Erythroblast (primary cell): Measurements from ENCODE around the gene MTFR2.

Experiments used
- DNase-seq, 2 experiments: peaks; one replicate each; lab custom pipeline; 2025; lab: John Stamatoyannopoulos, UW
- GATA1 ChIP-seq: IDR thresholded peaks from 2 replicates; pipeline ENCODE4 v1.6.1; 2011; ENCODE audit warnings: low read depth, mild to moderate bottlenecking, control low read depth, low read length, moderate library complexity
- POLR2A ChIP-seq: IDR thresholded peaks from 2 replicates; pipeline ENCODE4 v1.6.1; 2011; ENCODE audit warnings: mild to moderate bottlenecking, low read length

Gene MTFR2

DNA sequence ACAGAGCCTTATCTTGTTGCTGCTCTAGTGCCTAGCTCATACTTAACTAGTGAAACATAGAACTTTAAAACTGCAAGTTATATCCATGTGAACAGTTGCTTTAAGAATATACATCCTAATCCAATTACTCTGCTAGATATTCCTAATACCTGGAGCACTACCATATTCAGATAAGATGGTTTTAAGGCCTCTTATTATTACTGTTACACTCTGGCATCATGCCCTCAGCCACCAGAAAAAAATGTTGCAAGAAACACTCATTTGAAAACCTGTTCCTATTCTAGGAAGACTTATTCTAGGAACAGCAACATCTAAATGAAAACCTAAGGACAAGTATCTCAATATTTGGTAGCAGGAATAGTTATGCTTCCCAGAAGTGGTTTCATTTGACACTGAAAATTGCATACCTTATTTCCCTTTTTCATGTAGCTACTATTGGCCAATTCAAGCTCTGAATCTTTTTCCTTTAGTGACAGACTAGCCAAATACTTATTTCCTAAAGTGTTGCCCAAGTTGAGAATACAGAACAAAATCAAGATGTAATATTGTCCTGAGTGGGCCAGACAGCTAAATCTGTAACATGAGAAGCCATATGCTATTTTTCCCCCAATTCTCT is 4.8 kb upstream of the MTFR2 start:
- TF ChIP-seq POLR2A (no peak), GATA1 (no peak)

DNA sequence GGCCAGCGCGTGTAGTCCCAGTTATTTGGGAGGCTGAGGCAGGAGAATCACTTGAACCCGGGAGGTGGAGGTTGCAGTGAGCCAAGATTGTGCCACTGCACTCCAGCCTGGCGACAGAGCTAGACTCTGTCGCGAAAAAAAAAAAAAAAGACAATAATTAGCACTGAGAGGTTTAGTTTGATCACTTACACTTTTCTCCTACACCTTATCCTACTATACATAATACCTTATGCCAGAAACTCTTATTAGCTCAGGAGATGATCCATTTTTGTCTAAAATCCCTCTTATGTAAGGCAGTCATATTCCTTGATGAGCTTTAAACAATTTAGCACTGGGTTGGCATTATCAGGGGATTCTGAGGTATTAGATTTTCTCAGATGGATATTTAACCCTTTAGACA is 3.6 kb upstream of the MTFR2 start:
- DNase-seq = no peak
- TF ChIP-seq GATA1 = no peak
- TF ChIP-seq POLR2A = no peak

More for the DNA sequence above, 4.8 kb upstream of the MTFR2 start:
- no peak for DNase-seq

DNA sequence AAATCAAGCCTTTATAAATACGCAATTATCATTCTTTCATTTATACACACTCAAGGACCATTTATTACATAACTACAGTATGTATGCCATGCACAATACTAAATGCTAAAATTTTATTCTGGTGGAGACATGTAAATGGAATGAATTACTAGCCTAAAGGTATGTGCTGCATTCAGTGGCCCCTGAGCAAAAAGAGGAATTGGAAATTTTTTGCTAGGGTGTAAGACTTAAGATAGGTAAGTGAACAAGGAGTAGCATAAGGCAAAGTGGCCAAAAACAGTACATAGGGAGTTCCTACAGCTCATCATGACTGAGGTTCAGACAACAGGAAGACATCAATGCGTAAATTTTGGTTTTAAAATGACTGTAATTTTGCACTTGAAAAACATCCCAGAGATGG is 2.3 kb upstream of the MTFR2 start:
- no peak for TF ChIP-seq GATA1
- no peak for TF ChIP-seq POLR2A
- DNase-seq = peak in 1 of 2 experiments; percentile 15

DNA sequence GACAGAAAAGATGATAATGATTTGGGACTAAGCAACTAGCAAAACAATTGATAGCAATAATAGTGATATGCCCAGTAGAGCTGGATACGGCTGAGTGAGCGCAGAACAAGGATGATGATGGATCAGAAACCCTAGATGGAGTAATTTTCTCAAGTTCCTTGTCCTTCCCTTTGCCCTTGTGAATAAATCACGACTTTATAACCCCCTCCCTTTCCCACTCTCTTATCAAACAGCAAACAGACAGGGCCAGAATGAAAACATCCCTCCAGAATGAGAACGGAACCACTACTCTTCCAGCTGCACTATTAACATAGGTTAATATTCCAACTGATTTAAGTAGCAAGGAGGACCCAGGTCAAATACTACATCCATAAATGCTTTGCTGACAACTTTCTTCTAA is 1.3 kb upstream of the MTFR2 start:
- no peak for TF ChIP-seq POLR2A
- TF ChIP-seq GATA1 = no peak
- peak; percentile 30 to 37 for DNase-seq

DNA sequence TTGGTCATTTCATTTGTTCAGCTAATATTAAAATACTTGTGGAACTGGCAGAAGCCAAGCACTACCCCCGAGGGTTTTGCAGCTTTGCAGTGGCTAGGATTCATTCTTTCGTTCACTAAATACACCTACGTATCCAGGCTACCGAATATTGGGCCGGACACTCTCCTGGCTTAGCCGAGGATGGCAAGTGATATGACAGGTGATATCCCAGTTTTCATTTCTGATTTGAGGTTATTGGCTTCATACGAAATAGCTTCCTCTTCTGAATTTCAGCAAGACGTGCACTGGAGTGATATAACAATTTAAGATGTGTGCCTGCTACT is 536 bp upstream of the MTFR2 start:
- no peak for DNase-seq
- TF ChIP-seq GATA1 (no peak), POLR2A (no peak)

DNA sequence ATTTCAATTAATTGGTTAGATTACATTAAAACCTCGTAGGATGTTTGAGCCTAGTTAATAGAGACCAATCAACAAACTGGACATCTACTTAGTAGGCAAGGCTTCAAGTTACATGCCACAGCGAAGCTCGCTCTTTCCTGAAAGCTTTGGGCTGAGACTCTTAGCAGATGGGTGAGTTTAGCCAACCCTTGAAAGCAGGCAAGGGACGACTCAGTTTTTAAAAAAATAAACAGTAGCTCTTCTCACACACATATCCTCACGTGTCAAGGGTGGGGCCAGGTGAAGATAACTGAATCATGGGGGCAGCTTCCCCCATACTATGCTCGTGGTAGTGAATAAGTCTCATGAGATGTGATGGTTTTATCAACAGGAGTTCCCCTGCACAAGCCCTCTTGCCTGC is 775 bp downstream of the MTFR2 start:
- TF ChIP-seq GATA1 (no peak), POLR2A (no peak)
- DNase-seq = peak in 1 of 2 experiments; percentile 57

DNA sequence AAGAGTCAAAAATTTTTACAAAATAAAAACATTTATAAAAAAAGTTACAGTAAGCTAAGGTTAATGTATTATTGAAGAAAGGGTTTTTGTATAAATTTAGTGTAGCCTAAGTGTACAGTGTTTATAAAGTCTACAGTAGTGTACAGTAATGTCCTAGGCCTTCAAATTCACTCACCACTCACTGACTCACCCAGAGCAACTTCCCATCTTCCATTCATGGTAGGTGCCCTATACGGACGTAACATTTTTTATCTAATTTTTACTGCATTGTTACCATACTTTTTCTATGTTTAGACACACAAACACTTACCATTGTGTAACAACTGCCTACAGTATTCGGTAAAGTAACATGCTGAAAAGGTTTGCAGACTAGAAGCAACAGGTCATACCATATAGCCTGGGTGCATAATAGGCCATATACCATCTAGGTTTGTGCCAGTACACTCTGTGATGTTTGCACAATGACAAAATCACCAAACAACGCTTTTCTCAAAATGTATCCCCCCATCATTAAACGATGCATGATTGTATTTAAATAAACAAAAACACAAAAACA is 6.0 kb downstream of the MTFR2 start:
- DNase-seq = no peak
- TF ChIP-seq POLR2A (no peak), GATA1 (no peak)

DNA sequence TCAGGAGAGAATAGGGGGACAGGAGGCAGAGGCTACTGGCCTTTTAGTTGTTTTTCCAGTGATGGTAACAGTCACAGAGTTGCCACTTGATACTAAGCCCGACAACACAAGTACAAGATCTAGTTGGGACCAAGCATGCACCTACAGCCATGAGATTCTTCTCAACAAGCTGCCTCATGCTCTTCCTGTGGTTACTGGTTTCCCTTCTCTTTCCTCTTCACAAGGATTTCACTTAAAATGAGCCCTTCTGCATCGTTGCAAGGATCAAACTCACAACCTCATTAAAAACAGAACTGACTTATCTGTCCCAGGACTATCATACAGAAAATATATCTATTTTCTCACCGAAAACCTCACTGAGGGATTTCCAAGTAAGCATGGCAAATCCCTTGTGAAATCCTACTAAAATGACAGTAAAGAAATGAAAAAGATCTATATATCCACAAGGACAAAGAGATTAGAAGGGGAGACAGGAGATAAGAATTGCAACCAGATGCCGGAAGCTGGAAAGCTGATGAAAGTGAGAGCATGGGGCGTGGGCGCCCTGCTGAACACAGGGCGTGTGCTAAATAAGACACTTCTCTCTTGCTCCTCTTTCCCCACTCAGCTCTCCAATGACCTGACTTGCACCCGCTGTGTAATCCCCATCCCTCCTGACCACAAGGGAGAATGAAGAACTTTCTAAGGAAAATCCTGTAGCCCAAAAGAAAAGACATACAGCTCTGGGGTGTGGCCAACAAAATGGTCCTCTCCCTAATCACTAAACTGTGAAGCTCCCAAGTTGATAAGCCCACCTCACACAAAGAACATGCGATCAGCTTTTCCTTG is 13.4 kb downstream of the MTFR2 start:
- no peak for TF ChIP-seq POLR2A
- TF ChIP-seq GATA1 = no peak
- DNase-seq = peak; percentile 71 to 76

DNA sequence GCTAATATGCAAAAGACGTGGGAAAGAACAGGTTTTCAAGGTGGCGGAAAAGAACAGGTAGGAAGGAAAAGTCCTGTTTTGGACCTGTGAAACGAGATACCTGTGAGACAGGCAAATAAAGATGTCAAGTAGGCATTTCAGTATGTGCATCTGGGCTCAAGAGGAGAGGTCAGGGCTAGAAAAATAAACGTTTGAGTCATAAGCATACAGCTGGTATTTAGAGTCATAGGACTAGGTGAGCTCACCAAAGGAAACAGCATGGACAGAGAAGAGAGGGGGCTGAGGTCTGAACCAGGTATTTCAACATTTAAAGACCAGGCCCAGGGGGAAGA is 14.9 kb downstream of the MTFR2 start:
- no peak for DNase-seq
- no peak for TF ChIP-seq GATA1

DNA sequence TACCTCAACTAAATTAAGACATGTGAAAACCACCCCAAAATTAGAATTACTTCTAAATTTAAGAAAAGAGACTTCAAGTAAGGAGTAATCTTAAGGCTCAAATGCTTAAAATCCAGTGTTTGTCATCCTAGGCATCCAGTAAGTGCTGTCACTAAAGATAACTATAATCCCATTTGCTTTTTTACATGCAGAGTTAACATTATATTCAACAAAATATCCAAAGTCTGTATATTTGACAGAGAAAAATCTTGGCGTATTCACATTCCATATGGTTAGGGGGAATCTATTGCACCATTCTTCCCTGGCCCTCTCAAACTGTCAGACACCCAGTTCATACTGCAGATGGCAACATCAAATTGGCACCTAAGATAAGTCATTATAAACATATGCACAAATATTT is 17.4 kb downstream of the MTFR2 start:
- TF ChIP-seq POLR2A (no peak), GATA1 (no peak)
- DNase-seq = no peak

DNA sequence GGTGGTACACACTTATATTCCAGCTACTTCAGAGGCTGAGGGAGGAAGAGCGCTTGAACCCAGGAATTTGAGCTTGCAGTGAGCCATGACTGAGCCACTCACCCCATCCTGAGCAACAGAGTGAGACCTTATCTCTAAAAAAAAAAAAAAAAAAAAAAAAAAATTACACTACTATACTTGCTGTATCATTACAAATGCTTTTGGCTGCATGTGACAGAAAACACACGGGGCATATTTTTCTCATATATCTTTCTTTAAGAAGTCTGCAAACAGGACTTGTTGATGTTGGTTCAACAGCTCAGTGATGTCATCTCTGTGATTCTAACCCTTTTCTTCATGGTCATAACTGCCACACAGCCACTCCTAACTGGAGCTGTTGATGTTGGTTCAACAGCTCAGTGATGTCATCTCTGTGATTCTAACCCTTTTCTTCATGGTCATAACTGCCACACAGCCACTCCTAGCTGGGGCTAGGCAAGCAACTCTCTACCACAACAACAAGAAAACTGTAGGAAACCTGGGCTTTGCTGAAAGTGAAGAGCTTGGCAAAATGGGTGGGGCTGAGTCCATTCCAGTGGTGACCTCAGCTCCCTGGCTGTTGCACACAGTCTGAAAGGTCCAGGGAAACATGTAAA is 19.8 kb downstream of the MTFR2 start:
- peak; percentile 43 to 72 for DNase-seq
- TF ChIP-seq GATA1 (no peak), POLR2A (no peak)

DNA sequence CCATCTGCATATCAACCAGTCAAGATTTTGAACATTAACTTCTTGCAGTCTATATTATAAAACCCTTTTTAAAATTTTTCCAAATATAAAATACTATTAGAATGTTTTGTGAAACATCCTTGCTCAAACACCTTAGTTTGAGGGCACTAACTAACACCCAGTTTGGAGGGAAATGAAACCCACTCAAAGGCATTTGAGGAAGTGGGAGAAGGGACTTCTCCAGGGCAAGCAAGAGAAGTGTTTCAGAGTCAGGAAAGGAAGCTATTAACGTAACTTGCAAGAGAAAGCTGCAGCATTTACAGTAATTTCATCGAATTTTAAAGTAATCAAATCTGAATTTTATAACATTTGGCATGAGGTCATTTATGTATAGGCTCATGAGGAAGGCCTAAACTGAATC is 21.3 kb downstream of the MTFR2 start:
- TF ChIP-seq GATA1 = no peak
- no peak for TF ChIP-seq POLR2A
- no peak for DNase-seq

DNA sequence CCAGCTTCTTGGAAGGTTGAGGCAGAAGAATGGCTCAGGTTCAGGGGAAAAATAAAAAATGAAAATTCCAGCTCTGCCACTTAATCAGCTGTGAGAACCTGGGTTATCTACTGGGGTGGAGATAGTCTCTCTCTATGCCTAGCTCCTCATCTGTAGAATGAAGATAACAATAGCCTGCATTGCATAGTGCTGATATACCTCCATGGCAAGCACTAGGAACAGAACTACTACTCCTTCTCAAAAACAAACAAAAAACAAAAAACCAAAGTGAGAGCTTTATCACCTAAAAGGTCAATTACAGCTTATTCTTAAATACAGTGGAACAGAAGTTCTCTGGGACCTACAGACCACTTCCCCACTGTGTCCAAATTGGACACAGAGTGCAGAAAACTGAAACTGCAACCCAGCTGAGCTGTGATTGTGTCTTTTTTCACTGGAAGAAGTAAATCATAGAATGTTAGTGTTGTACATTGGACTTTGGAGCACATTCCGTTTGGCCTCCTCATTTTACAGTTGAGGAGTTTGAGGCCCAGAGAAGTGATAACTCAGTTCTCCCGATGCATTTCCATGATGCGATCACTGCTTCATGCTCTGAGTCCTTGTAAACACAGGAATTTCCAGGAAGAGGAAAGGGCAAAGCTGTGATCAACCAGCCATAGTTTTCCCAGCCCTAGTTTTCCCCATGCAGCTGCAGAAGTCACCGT is 23.3 kb downstream of the MTFR2 start:
- DNase-seq = peak; percentile 73 to 89
- TF ChIP-seq POLR2A (no peak), GATA1 (peak; percentile 56)
